ENCODE measurements around the gene RYR3.

GRCh38 chr15:33664947-33665346 is 354.2 kb downstream of the RYR3 start:
- TF ChIP-seq POLR2A (IDR thresholded peaks at IDR 0.05): no peak
- TF ChIP-seq, protein P1, sequence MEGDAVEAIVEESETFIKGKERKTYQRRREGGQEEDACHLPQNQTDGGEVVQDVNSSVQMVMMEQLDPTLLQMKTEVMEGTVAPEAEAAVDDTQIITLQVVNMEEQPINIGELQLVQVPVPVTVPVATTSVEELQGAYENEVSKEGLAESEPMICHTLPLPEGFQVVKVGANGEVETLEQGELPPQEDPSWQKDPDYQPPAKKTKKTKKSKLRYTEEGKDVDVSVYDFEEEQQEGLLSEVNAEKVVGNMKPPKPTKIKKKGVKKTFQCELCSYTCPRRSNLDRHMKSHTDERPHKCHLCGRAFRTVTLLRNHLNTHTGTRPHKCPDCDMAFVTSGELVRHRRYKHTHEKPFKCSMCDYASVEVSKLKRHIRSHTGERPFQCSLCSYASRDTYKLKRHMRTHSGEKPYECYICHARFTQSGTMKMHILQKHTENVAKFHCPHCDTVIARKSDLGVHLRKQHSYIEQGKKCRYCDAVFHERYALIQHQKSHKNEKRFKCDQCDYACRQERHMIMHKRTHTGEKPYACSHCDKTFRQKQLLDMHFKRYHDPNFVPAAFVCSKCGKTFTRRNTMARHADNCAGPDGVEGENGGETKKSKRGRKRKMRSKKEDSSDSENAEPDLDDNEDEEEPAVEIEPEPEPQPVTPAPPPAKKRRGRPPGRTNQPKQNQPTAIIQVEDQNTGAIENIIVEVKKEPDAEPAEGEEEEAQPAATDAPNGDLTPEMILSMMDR (IDR thresholded peaks at IDR 0.05): no peak
